IMR-90 (cell line): Measurements from ENCODE around the gene FZD7. TPM values are rescaled to one million over a fixed set of nuclear protein-coding genes. Genes with fewer than 3 reads are reported as not detected.

Source experiments
- ATAC-seq: fragments of 200-7000 bp; cut with Tn5 transposase; 2 replicates; pipeline ENCODE4 v1.9.1; 2020; ENCODE audit warnings: low read depth, mild to moderate bottlenecking, moderate library complexity
- BruUV-seq: library from RNA; stranded (reverse); fragments of 400-500 nt; replicated peaks from 2 replicates; lab custom pipeline; 2021; lab: Mats Ljungman, UMichigan
- CTCF ChIA-PET: fragments of 300-600 bp; formaldehyde crosslinking; extraction: SDS; loops from one replicate; lab custom pipeline; 2021; ENCODE audit warnings: antibody characterized with exemption; lab: Yijun Ruan, JAX
- POLR2A ChIA-PET: fragments of 300-600 bp; sonication (Branson Sonifier 250); formaldehyde crosslinking; loops from one replicate; lab custom pipeline; 2022; ENCODE audit warnings: antibody characterized with exemption; ENCODE audit not compliant: unreplicated experiment; lab: Charles Lee
- DNase-seq: peaks from one replicate; pipeline ENCODE4 v3.0.0; 2013
- H2AFZ ChIP-seq: replicated peaks from 2 replicates; pipeline ENCODE3; 2013; ENCODE audit warnings: low read length, mild to moderate bottlenecking; ENCODE audit not compliant: poor library complexity
- H2AK5ac ChIP-seq: 2 replicates; pipeline ENCODE4 v1.6.1; 2013; ENCODE audit warnings: low read depth, low read length, inconsistent platforms
- H2AK9ac ChIP-seq: replicated peaks from 2 replicates; pipeline ENCODE3; 2013; ENCODE audit warnings: mild to moderate bottlenecking, low read depth, low read length, moderate library complexity; ENCODE audit not compliant: poor library complexity
- H2BK120ac ChIP-seq: 2 replicates; pipeline ENCODE4 v1.6.1; 2013; ENCODE audit warnings: low read depth, low read length, inconsistent platforms
- H2BK15ac ChIP-seq: 3 replicates; pipeline ENCODE4 v1.6.1; 2013; ENCODE audit warnings: low read depth, low read length, inconsistent platforms
- H2BK20ac ChIP-seq: 2 replicates; pipeline ENCODE4 v1.6.1; 2013; ENCODE audit warnings: low read depth, mild to moderate bottlenecking, inconsistent platforms, low read length, moderate library complexity
- H2BK5ac ChIP-seq: 2 replicates; pipeline ENCODE4 v1.6.1; 2013; ENCODE audit warnings: mild to moderate bottlenecking, low read depth, low read length, inconsistent platforms; ENCODE audit not compliant: poor library complexity, severe bottlenecking
- H3K14ac ChIP-seq: replicated peaks from 2 replicates; pipeline ENCODE4 v1.6.1; 2013; ENCODE audit warnings: low read depth, low read length, inconsistent platforms
- H3K18ac ChIP-seq: 2 replicates; pipeline ENCODE4 v1.6.1; 2013; ENCODE audit warnings: low read depth, low read length, control low read depth
- H3K23ac ChIP-seq: 2 replicates; pipeline ENCODE4 v1.6.1; 2013; ENCODE audit warnings: low read depth, low read length, inconsistent platforms
- H3K27ac ChIP-seq: 2 replicates; pipeline ENCODE4 v1.5.1; 2013; ENCODE audit warnings: mild to moderate bottlenecking, control low read depth, low read length; ENCODE audit not compliant: insufficient read depth
- H3K27me3 ChIP-seq: 2 replicates; pipeline ENCODE4 v1.6.1; 2013; ENCODE audit warnings: low read length; ENCODE audit not compliant: control insufficient read depth, insufficient read depth
- H3K36me3 ChIP-seq: 2 replicates; pipeline ENCODE4 v1.6.1; 2013; ENCODE audit warnings: low read length, mixed read lengths; ENCODE audit not compliant: control insufficient read depth, insufficient read depth
- H3K4ac ChIP-seq: 2 replicates; pipeline ENCODE4 v1.6.1; 2013; ENCODE audit warnings: low read depth, low read length, inconsistent platforms
- H3K4me1 ChIP-seq: 2 replicates; pipeline ENCODE4 v1.6.1; 2013; ENCODE audit warnings: low read length, mixed read lengths; ENCODE audit not compliant: control insufficient read depth, insufficient read depth
- H3K4me2 ChIP-seq: 2 replicates; pipeline ENCODE4 v1.6.1; 2013; ENCODE audit warnings: low read depth, mild to moderate bottlenecking, control low read depth, low read length, moderate library complexity
- H3K4me3 ChIP-seq: 2 replicates; pipeline ENCODE4 v1.5.1; 2013; ENCODE audit warnings: low read depth, mild to moderate bottlenecking, control low read depth, low read length, moderate library complexity; ENCODE audit not compliant: insufficient read depth
- H3K56ac ChIP-seq: 2 replicates; pipeline ENCODE4 v1.6.1; 2013; ENCODE audit warnings: low read length, inconsistent platforms; ENCODE audit not compliant: insufficient read depth; ENCODE audit errors: extremely low read depth
- H3K79me1 ChIP-seq, 2 experiments: 2 replicates each; pipeline ENCODE4 v1.6.1; 2013; ENCODE audit warnings: low read length in 2 of 2, inconsistent platforms in 1 of 2, low read depth in 1 of 2
- H3K9ac ChIP-seq: 2 replicates; pipeline ENCODE4 v1.6.1; 2013; ENCODE audit warnings: low read depth, low read length, control low read depth
- H3K9me1 ChIP-seq: 2 replicates; pipeline ENCODE4 v1.6.1; 2013; ENCODE audit warnings: low read length, inconsistent platforms; ENCODE audit not compliant: insufficient read depth
- H3K9me3 ChIP-seq: 2 replicates; pipeline ENCODE4 v1.6.1; 2013; ENCODE audit warnings: low read length; ENCODE audit not compliant: control insufficient read depth, insufficient read depth
- H4K20me1 ChIP-seq: 2 replicates; pipeline ENCODE4 v1.6.1; 2013; ENCODE audit warnings: low read length, inconsistent platforms; ENCODE audit not compliant: insufficient read depth
- H4K5ac ChIP-seq: 2 replicates; pipeline ENCODE4 v1.6.1; 2013; ENCODE audit warnings: mild to moderate bottlenecking, low read depth, low read length, control low read depth
- H4K8ac ChIP-seq, 2 experiments: 2 replicates each; pipeline ENCODE4 v1.6.1; 2013; ENCODE audit warnings: low read depth in 2 of 2, low read length in 2 of 2, control low read depth in 1 of 2, inconsistent platforms in 1 of 2
- H4K91ac ChIP-seq: 2 replicates; pipeline ENCODE4 v1.6.1; 2013; ENCODE audit warnings: low read depth, low read length, inconsistent platforms; ENCODE audit not compliant: insufficient read depth
- CHD1 ChIP-seq: IDR thresholded peaks from 2 replicates; pipeline ENCODE4 v1.6.1; 2012; ENCODE audit warnings: low read depth, low read length, improper control_type of control experiment
- FOS ChIP-seq: fragments of 150-350 bp; IDR thresholded peaks from 2 replicates; pipeline ENCODE4 v1.6.1; 2016; ENCODE audit warnings: low read depth, low read length
- MAFK ChIP-seq: IDR thresholded peaks from 2 replicates; pipeline ENCODE4 v1.6.1; 2012; ENCODE audit warnings: low read depth, low read length, improper control_type of control experiment
- MAZ ChIP-seq: IDR thresholded peaks from 2 replicates; pipeline ENCODE4 v1.6.1; 2012; ENCODE audit warnings: low read depth, mild to moderate bottlenecking, low read length, improper control_type of control experiment, moderate library complexity, borderline replicate concordance
- MXI1 ChIP-seq: IDR thresholded peaks from 2 replicates; pipeline ENCODE4 v1.6.1; 2012; ENCODE audit warnings: low read depth, mild to moderate bottlenecking, low read length, moderate library complexity, borderline replicate concordance
- POLR2A ChIP-seq: IDR thresholded peaks from 2 replicates; pipeline ENCODE4 v1.6.1; 2012; ENCODE audit warnings: mild to moderate bottlenecking, low read depth, low read length
- RAD21 ChIP-seq: IDR thresholded peaks from 2 replicates; pipeline ENCODE4 v1.6.1; 2012; ENCODE audit warnings: low read length, improper control_type of control experiment
- RCOR1 ChIP-seq: IDR thresholded peaks from 2 replicates; pipeline ENCODE4 v1.6.1; 2012; ENCODE audit warnings: mild to moderate bottlenecking, low read length, improper control_type of control experiment; ENCODE audit not compliant: insufficient replicate concordance
- RFX5 ChIP-seq: IDR thresholded peaks from 2 replicates; pipeline ENCODE4 v1.8.0; 2012; ENCODE audit warnings: low read depth, mild to moderate bottlenecking, low read length, moderate library complexity
- SMC3 ChIP-seq: fragments of 150-350 bp; IDR thresholded peaks from 2 replicates; pipeline ENCODE4 v1.6.1; 2016; ENCODE audit warnings: low read depth, mild to moderate bottlenecking, antibody characterized with exemption, low read length, moderate library complexity
- WGBS, 2 experiments: methylation state at CpG; one replicate each; pipeline versions ENCODE4 v1.1.5 to v1.1.7; 2013; ENCODE audit warnings: missing lambda C conversion rate in 2 of 2; ENCODE audit not compliant: insufficient read length in 1 of 2; ENCODE audit errors: extremely low coverage in 2 of 2; 5-methylcytosine and 5-hydroxymethylcytosine counted together
- dilution Hi-C: fragments of 300-500 bp; cut with HindIII; formaldehyde crosslinking; loops from one replicate; pipeline ENCODE4 v1.14.3; 2018; ENCODE audit warnings: low sequenced_read_pairs; ENCODE audit not compliant: unreplicated experiment
- in situ Hi-C: fragments of 300-500 bp; cut with MboI; formaldehyde crosslinking; loops from 3 replicates; pipeline ENCODE4 v1.14.3; 2019; ENCODE audit warnings: low sequenced_read_pairs, inconsistent platforms, mixed read lengths
- intact Hi-C: fragments of 100-400 bp; cut with micrococcal nuclease; formaldehyde crosslinking; loops from 2 replicates; pipeline ENCODE4 v1.10.0; 2022
- polyA plus RNA-seq, 3 experiments: library from polyadenylated mRNA; depleted of rRNA; stranded (reverse); fragments of >200 nt; gene quantifications; 2 replicates each; pipeline ENCODE4 v1.2.3, GENCODE V29; 2012; ENCODE audit warnings: low replicate concordance in 1 of 3
- total RNA-seq: library from RNA; depleted of rRNA; stranded (reverse); fragments of >200 nt; gene quantifications from 2 replicates; pipeline ENCODE4 v1.2.3, GENCODE V29; 2012
- TF ChIP-seq, protein P1 (sequence below): fragments of 150-350 bp; IDR thresholded peaks from 2 replicates; pipeline ENCODE4 v1.6.1; 2017; ENCODE audit warnings: mild to moderate bottlenecking, antibody characterized with exemption, low read length, low read depth

FZD7 gene
- total and polyA plus RNA-seq, 2 of the 4 experiments (the other 2 are of a cell fraction), result 62.4 to 90.9 TPM

DNA sequence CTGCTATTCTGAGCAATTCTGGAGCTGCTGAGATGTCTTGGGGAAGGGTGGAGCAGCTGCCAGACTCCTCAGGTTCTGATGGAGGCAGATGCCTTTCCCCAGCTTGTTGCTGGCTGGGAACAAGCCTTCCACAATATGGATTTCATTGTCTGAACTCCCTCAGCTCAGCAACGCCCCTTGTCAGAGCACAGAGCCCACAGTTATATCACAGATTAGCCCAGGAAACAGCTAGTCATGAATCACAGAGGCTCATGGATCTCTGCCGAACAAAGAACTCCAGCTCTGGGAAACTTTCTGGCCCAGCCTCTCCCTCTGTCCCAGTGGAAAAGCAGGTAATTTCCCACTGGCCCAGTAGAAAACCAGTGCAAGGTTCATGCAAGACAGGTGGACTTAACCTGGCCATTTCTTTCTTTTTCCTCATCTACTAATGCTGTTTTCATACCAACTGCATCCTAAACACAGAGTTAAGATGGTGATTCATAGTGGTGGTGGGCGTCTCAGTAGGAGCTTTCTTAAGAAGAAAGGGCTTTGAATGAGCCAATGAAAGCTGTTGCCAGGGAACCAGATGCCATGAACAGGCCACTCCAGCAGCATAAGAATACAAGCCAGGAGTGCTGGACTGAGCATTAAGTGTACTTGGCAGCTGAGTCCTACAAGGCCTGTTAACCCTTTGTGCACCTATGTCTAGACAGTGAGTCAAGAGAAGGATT is 30.7 kb downstream of the FZD7 start (continued):
- no peak for TF ChIP-seq RCOR1

DNA sequence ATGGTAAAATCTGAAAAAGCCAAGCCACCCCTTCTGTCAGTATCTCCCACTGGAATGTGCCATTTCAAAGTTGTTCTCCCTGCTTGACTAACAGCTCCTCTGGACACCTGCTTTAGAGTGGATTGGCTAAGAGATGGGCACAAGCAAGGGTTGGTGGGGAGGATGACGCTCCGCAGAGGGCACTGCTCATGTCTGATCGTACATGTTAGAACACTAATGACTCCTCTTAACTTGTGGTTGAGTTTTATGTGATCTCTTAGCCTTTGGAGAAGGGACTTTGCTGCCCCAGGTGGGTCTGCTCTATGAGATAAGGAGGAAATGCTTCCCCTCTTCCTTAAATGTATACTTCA is 31.2 kb downstream of the FZD7 start:
- no peak overlapping the region for H3K56ac ChIP-seq
- no CpG with 5 or more reads among the region's 3 CpGs for WGBS, 2 experiments
- no peak overlapping the region for H3K18ac ChIP-seq
- H3K4me2 ChIP-seq, result no peak overlapping the region
- no peak overlapping the region for H3K23ac ChIP-seq
- H2BK120ac ChIP-seq, result peak overlapping the region; percentile 75; the same call in 1 of the 2 replicates
- H3K4ac ChIP-seq, result 0 out of 2 replicates have a peak overlapping the region, but pooled peaks have one; percentile 59
- no peak overlapping the region for H3K27ac ChIP-seq
- H3K4me3 ChIP-seq, result no peak overlapping the region
- H3K14ac ChIP-seq, result peak overlapping the region; percentile 16; the same call in 1 of the 2 replicates
- dilution Hi-C loops (no loop called here), in situ Hi-C loops (no loop called here), intact Hi-C loops (no loop called here)
- H2BK15ac ChIP-seq, result peak overlapping the region; percentile 57; the same call in 2 of the 3 replicates
- DNase-seq (no peak), ATAC-seq (no peak)
- H2BK20ac ChIP-seq, result no peak overlapping the region; the same call in 1 of the 2 replicates
- peak overlapping the region; percentile 85 for H2AK5ac ChIP-seq
- no peak overlapping the region for H4K5ac ChIP-seq
- H3K79me1 ChIP-seq, result no peaks in the 10 kb centered on the region
- H4K91ac ChIP-seq, result no peak overlapping the region
- no peak overlapping the region for H3K9ac ChIP-seq
- H3K9me1 ChIP-seq, result 0 out of 2 replicates have a peak, but pooled peaks cover 7% of the 10 kb centered on the region
- POLR2A ChIA-PET, result no interaction called here
- H4K8ac ChIP-seq, result peak overlapping the region in 1 of 2 experiments; percentile 1; a peak in 1 of 4 replicates
- no peak for TF ChIP-seq FOS
- no peak for TF ChIP-seq CHD1
- TF ChIP-seq MXI1, result no peak
- TF ChIP-seq, protein P1, sequence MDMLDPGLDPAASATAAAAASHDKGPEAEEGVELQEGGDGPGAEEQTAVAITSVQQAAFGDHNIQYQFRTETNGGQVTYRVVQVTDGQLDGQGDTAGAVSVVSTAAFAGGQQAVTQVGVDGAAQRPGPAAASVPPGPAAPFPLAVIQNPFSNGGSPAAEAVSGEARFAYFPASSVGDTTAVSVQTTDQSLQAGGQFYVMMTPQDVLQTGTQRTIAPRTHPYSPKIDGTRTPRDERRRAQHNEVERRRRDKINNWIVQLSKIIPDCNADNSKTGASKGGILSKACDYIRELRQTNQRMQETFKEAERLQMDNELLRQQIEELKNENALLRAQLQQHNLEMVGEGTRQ, result no peak
- TF ChIP-seq MAZ, result no peak
- no peak for TF ChIP-seq POLR2A
- no peak for TF ChIP-seq MAFK
- no peak for TF ChIP-seq RAD21
- TF ChIP-seq RFX5, result no peak
- TF ChIP-seq RCOR1, result no peak
- TF ChIP-seq SMC3, result no peak
- CTCF ChIA-PET, result interaction anchor here (0.6 to 0.7 kb wide), 2 partner anchors 9 to 431 kb away, joined by 3 read pairs; no protein-coding TSS in a partner anchor
- H2AK9ac ChIP-seq, result peak overlapping the region; percentile 61
- H3K4me1 ChIP-seq, result peaks cover 10% of the 10 kb centered on the region
- H2AFZ ChIP-seq, result peak overlapping the region; percentile 45
- BruUV-seq, result no TSS peak
- H3K27me3 ChIP-seq, result no peaks in the 10 kb centered on the region
- no peaks in the 10 kb centered on the region for H4K20me1 ChIP-seq
- no peak overlapping the region for H2BK5ac ChIP-seq
- H3K36me3 ChIP-seq, result no peaks in the 10 kb centered on the region
- H3K9me3 ChIP-seq, result no peaks in the 10 kb centered on the region
